ENCODE data around the gene TNFSF8. TPM values are rescaled to one million over a fixed set of nuclear protein-coding genes. Genes with fewer than 3 reads are reported as not detected.

TNFSF8 gene
- total RNA-seq, 1 donor, result not detected

DNA sequence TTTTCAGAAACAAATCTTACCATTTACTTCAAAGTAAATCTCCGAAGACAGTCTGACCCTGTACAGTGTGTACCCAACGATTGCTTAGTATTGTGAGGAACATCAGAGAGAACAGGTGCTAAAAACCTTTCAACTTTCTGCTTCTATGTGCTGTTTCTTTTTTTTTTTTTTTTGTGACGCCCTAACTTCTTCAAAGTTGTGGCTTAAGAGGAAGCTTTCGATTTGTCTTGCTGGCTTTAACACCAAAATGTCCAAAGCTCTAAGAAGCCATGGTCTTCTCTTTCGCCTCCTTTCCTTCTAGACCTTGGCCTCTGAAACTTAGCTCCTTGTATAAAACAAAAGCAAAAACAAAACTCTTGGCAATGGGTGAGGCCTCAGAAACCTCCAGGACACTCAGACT lies 1.2 kb downstream of the TNFSF8 start:
- DNase-seq (ENCODE audit: low read depth), result no peak
- H3K4me3 ChIP-seq (ENCODE audit: low read depth, low read length), result no peak overlapping the region
- TF ChIP-seq, protein P1, sequence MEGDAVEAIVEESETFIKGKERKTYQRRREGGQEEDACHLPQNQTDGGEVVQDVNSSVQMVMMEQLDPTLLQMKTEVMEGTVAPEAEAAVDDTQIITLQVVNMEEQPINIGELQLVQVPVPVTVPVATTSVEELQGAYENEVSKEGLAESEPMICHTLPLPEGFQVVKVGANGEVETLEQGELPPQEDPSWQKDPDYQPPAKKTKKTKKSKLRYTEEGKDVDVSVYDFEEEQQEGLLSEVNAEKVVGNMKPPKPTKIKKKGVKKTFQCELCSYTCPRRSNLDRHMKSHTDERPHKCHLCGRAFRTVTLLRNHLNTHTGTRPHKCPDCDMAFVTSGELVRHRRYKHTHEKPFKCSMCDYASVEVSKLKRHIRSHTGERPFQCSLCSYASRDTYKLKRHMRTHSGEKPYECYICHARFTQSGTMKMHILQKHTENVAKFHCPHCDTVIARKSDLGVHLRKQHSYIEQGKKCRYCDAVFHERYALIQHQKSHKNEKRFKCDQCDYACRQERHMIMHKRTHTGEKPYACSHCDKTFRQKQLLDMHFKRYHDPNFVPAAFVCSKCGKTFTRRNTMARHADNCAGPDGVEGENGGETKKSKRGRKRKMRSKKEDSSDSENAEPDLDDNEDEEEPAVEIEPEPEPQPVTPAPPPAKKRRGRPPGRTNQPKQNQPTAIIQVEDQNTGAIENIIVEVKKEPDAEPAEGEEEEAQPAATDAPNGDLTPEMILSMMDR (IDR thresholded peaks at IDR 0.05; ENCODE audit: insufficient read depth, low read depth, low read length), result no peak

DNA sequence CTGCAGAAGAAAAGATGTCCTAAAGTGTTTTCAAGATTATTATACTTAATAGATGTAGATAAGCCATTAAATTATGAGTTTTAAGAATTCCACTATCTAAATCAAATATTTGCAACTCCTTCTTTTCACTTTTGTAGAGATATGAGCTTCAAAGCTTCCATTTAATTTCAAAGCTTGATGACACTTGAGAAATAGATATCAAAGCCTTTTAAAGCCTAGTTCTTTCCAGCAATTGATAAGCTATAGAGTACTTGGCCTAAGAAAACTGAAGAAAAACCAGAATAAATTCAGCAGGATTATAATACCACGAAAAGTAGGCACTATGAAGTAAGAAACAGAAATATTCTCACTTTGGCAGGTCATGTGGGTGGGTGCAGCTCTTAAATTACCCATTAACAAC lies 1.7 kb downstream of the TNFSF8 start:
- TF ChIP-seq, protein P1 (IDR thresholded peaks at IDR 0.05; ENCODE audit: insufficient read depth, low read depth, low read length), result no peak
- no peak for DNase-seq (ENCODE audit: low read depth)
- no peak overlapping the region for H3K4me3 ChIP-seq (ENCODE audit: low read depth, low read length)

DNA sequence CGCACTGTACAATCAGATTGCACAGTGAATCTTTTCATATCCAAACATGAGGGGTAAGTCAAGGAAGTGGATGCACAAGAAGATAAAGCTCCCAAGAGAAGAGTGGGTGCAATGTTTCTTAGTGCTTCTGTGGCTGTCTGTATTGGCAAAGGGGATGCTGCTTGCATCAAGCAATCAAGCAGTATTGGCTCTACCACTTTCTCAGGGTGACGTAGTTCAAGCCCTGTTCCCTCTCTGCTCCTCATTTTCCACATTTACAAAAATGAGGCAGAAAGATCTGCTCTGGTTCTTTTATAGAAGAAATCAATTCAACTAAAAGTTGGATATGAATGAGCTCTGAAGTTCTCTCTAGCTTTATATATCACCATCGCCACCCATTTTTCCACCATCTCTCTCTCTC lies 2.3 kb downstream of the TNFSF8 start:
- no peak for DNase-seq (ENCODE audit: low read depth)
- TF ChIP-seq, protein P1 (IDR thresholded peaks at IDR 0.05; ENCODE audit: insufficient read depth, low read depth, low read length), result no peak
- no peak overlapping the region for H3K4me3 ChIP-seq (ENCODE audit: low read depth, low read length)

DNA sequence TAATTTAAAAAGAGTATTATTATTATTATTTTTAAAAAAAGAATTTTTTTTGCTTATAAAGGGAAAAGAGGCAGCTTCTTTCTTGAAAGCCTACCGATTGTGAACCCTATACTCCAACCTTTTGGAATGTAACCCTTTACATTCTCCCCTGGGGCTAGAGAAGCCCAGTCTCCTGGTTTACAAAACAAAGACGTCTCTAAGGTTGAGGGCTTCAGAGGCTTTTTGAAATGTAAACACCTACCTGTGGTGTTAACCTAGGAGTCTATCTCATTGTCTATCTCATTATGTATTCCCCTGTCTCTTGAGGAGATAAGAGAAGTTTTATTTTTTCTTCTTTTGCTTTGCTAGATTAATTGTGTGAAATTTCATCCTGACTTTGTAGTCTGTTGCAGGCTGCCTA lies 4.7 kb downstream of the TNFSF8 start:
- no peak overlapping the region for H3K4me3 ChIP-seq (ENCODE audit: low read depth, low read length)
- DNase-seq (ENCODE audit: low read depth), result no peak
- TF ChIP-seq, protein P1 (IDR thresholded peaks at IDR 0.05; ENCODE audit: insufficient read depth, low read depth, low read length), result no peak

DNA sequence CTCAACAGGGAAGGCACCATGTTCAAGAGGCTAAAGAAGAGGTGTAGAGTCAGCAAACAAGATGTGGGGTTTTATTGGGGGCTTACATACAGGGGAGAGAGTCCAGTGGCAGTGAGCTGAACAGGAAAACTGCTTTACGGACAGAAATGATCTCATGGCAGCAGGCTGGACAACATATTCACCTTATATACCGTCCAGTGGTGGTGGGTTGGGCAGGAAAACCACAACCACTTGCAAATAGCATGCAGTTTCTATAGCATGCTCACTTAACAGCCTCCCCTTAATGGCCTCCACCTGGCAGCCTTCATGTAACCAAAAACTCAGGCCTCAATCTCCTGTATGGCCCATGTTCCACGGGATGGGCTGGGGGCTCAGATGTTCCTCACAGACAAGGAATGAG lies 5.4 kb downstream of the TNFSF8 start:
- H3K4me3 ChIP-seq (ENCODE audit: low read depth, low read length), result no peak overlapping the region
- TF ChIP-seq, protein P1 (IDR thresholded peaks at IDR 0.05; ENCODE audit: insufficient read depth, low read depth, low read length), result no peak
- no peak for DNase-seq (ENCODE audit: low read depth)

DNA sequence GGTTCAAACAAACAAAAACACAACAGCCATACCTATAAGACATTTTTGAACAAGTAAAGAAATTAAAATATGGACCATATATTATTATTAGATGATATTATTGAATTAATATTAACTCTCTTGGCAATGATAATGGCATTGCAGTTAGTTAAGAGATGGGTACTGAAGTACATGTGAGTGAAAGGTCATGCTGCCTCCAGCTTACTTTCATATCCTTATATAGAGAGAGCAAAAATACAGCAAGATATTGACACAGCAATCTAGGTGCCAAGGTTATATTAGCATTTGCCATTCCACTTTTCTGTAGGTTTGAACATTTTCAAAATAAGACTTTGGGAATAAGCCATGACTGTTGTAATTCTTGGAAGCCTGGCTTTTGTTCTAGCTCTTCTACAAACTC lies 6.1 kb downstream of the TNFSF8 start:
- TF ChIP-seq, protein P1 (IDR thresholded peaks at IDR 0.05; ENCODE audit: insufficient read depth, low read depth, low read length), result no peak
- no peak overlapping the region for H3K4me3 ChIP-seq (ENCODE audit: low read depth, low read length)
- DNase-seq (ENCODE audit: low read depth), result no peak

DNA sequence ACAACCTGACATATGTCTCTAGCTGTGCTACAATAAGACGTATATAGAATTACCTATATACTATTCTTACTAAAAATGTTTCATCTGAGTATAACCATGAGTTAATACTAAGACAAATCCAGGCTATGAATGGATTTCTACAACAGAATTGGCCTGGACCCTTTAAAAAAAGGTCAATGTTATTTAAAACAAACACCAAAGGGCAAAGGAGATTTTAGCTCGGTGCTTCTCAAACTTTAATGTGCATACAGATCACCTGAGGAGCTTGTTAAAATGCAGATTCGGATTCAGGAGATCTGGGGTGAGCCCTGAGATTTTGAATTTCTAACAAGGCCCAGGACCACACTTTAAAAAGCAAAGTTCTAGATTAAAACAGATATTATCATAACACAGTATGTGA lies 6.5 kb downstream of the TNFSF8 start:
- TF ChIP-seq, protein P1 (IDR thresholded peaks at IDR 0.05; ENCODE audit: insufficient read depth, low read depth, low read length), result no peak
- no peak for DNase-seq (ENCODE audit: low read depth)
- H3K4me3 ChIP-seq (ENCODE audit: low read depth, low read length), result no peak overlapping the region
